Epithelial cell of proximal tubule (primary cell): ENCODE results near the gene ZNF506. TPM values are rescaled to one million over a fixed set of nuclear protein-coding genes. Genes with fewer than 3 reads are reported as not detected.

ENCODE experiments used
- total RNA-seq: library from RNA; depleted of rRNA; stranded (reverse); fragments of >200 nt; gene quantifications from 2 replicates; pipeline ENCODE4 v1.2.3, GENCODE V29; 2015

The ZNF506 gene
- total RNA-seq, 1 donor from 2014 or later = 10.4 TPM

Other genes starting within 250 kb of the ZNF506 start
- gene PBX4, start 203.1 kb downstream of the ZNF506 start, total RNA-seq = 0.43 and 2.7 TPM in 2 replicates
- 17.1 and 34.1 TPM in 2 replicates for gene LPAR2, start 193.5 kb downstream of the ZNF506 start, total RNA-seq
- gene GMIP, start 178.1 kb downstream of the ZNF506 start, total RNA-seq = 14.6 and 17.0 TPM in 2 replicates
- 97.2 and 242 TPM in 2 replicates for gene ATP13A1, start 158.1 kb downstream of the ZNF506 start, total RNA-seq
- 6.2 and 7.6 TPM in 2 replicates for gene ZNF101, start 152.9 kb downstream of the ZNF506 start, total RNA-seq
- gene ZNF14, start 88.6 kb downstream of the ZNF506 start, total RNA-seq = 2.0 and 2.7 TPM in 2 replicates
- gene ZNF253, start 44.1 kb upstream of the ZNF506 start, total RNA-seq = 6.9 and 8.1 TPM in 2 replicates
- 10.7 and 14.4 TPM in 2 replicates for gene ZNF93, start 79.2 kb upstream of the ZNF506 start, total RNA-seq
- gene ZNF682, start 217.8 kb upstream of the ZNF506 start, total RNA-seq = 1.7 and 2.8 TPM in 2 replicates